HEK293 (cell line): ENCODE measurements around the gene PGP.

Experiments used
- CTCF ChIA-PET: fragments of 350-600 bp; formaldehyde crosslinking; extraction: SDS; loops from one replicate; lab custom pipeline; 2021; ENCODE audit warnings: antibody characterized with exemption; lab: Yijun Ruan, JAX
- POLR2A ChIA-PET: fragments of 300-600 bp; formaldehyde crosslinking; extraction: SDS; loops from one replicate; lab custom pipeline; 2020; ENCODE audit warnings: antibody characterized with exemption, inconsistent platforms; lab: Yijun Ruan, JAX
- H3K27ac ChIP-seq: fragments of 200-500 bp; sonication (Bioruptor generic); 2 replicates; pipeline ENCODE4 v1.5.1; 2014; ENCODE audit warnings: low read depth, low read length, control low read depth, inconsistent platforms; ENCODE audit errors: extremely low read depth
- H3K36me3 ChIP-seq, 2 experiments: fragments of 200-500 bp in 1 of 2; sonication (Bioruptor generic) in 1 of 2; 1 replicate in 1 of 2; 2 replicates in 1 of 2; pipeline ENCODE4 v1.5.1; 2014 to 2017; ENCODE audit warnings: inconsistent platforms in 2 of 2, low read length in 2 of 2; ENCODE audit not compliant: control insufficient read depth in 2 of 2, insufficient read depth in 1 of 2
- H3K4me1 ChIP-seq: fragments of 200-500 bp; sonication (Bioruptor generic); 2 replicates; pipeline ENCODE4 v1.5.1; 2014; ENCODE audit warnings: mild to moderate bottlenecking, low read length, inconsistent platforms; ENCODE audit not compliant: control insufficient read depth, insufficient read depth
- H3K4me3 ChIP-seq: 2 replicates; pipeline ENCODE4 v1.5.1; 2011; ENCODE audit warnings: low read depth, mild to moderate bottlenecking, control low read depth, low read length, moderate library complexity
- H3K9me3 ChIP-seq: fragments of 200-500 bp; sonication (Bioruptor generic); 2 replicates; pipeline ENCODE4 v1.5.1; 2014; ENCODE audit warnings: low read depth, low read length, inconsistent platforms; ENCODE audit not compliant: control insufficient read depth, insufficient read depth
- AEBP2 ChIP-seq: fragments of 450-650 bp; formaldehyde crosslinking; IDR thresholded peaks from 2 replicates; pipeline ENCODE4 v1.5.1; 2016; ENCODE audit warnings: missing biosample characterization, missing genetic modification characterization, borderline replicate concordance
- HIC1 ChIP-seq: fragments of 450-650 bp; formaldehyde crosslinking; IDR thresholded peaks from 2 replicates; pipeline ENCODE4 v1.5.1; 2016; ENCODE audit warnings: missing biosample characterization, missing genetic modification characterization
- PBX3 ChIP-seq: sonication (generic); formaldehyde crosslinking; IDR thresholded peaks from 2 replicates; pipeline ENCODE4 v1.8.1; 2022; ENCODE audit warnings: mild to moderate bottlenecking, moderate library complexity, missing genetic modification reagents
- SALL2 ChIP-seq: fragments of 450-650 bp; formaldehyde crosslinking; IDR thresholded peaks from 2 replicates; pipeline ENCODE4 v1.5.0; 2017; ENCODE audit warnings: missing biosample characterization, mild to moderate bottlenecking, missing genetic modification characterization, borderline replicate concordance
- SCRT1 ChIP-seq: fragments of 450-650 bp; formaldehyde crosslinking; IDR thresholded peaks from 2 replicates; pipeline ENCODE4 v1.5.1; 2016; ENCODE audit warnings: missing biosample characterization, missing genetic modification characterization, borderline replicate concordance
- TRIM28 ChIP-seq: IDR thresholded peaks from 2 replicates; pipeline ENCODE4 v1.6.1; 2011; ENCODE audit warnings: low read length, control low read depth, borderline replicate concordance
- ZBTB10 ChIP-seq: fragments of 450-650 bp; formaldehyde crosslinking; IDR thresholded peaks from 2 replicates; pipeline ENCODE4 v1.5.1; 2016; ENCODE audit warnings: missing biosample characterization, missing genetic modification characterization
- ZBTB17 ChIP-seq: fragments of 450-650 bp; formaldehyde crosslinking; IDR thresholded peaks from 2 replicates; pipeline ENCODE4 v1.5.1; 2016; ENCODE audit warnings: missing biosample characterization, missing genetic modification characterization
- ZNF121 ChIP-seq: fragments of 450-650 bp; formaldehyde crosslinking; IDR thresholded peaks from 2 replicates; pipeline ENCODE4 v1.5.1; 2016; ENCODE audit warnings: missing biosample characterization, missing genetic modification characterization
- ZNF174 ChIP-seq: fragments of 450-650 bp; formaldehyde crosslinking; IDR thresholded peaks from 2 replicates; pipeline ENCODE4 v1.5.0; 2017; ENCODE audit warnings: missing biosample characterization, mild to moderate bottlenecking, missing genetic modification characterization
- ZNF24 ChIP-seq: fragments of 450-650 bp; formaldehyde crosslinking; IDR thresholded peaks from 2 replicates; pipeline ENCODE4 v1.5.1; 2016; ENCODE audit warnings: missing biosample characterization, missing genetic modification characterization
- ZNF292 ChIP-seq: fragments of 450-650 bp; formaldehyde crosslinking; IDR thresholded peaks from 2 replicates; pipeline ENCODE4 v1.5.1; 2016; ENCODE audit warnings: low read depth, missing biosample characterization, missing genetic modification characterization, borderline replicate concordance
- ZNF48 ChIP-seq: fragments of 450-650 bp; formaldehyde crosslinking; IDR thresholded peaks from 2 replicates; pipeline ENCODE4 v1.5.1; 2016; ENCODE audit warnings: missing biosample characterization, missing genetic modification characterization
- ZNF621 ChIP-seq: fragments of 450-650 bp; formaldehyde crosslinking; IDR thresholded peaks from 2 replicates; pipeline ENCODE4 v1.5.1; 2017; ENCODE audit warnings: missing biosample characterization, missing genetic modification characterization
- TF ChIP-seq, protein P1 (sequence below): fragments of 450-650 bp; formaldehyde crosslinking; IDR thresholded peaks from 2 replicates; pipeline ENCODE4 v1.5.1; 2016; ENCODE audit warnings: missing biosample characterization, missing genetic modification characterization
- TF ChIP-seq, protein P2 (sequence below): fragments of 450-650 bp; formaldehyde crosslinking; IDR thresholded peaks from 2 replicates; pipeline ENCODE4 v1.5.1; 2016; ENCODE audit warnings: missing biosample characterization, missing genetic modification characterization
- TF ChIP-seq, protein P3 (sequence below): fragments of 450-650 bp; formaldehyde crosslinking; IDR thresholded peaks from 2 replicates; pipeline ENCODE4 v1.5.1; 2016; ENCODE audit warnings: missing biosample characterization, missing genetic modification characterization

The PGP gene

DNA sequence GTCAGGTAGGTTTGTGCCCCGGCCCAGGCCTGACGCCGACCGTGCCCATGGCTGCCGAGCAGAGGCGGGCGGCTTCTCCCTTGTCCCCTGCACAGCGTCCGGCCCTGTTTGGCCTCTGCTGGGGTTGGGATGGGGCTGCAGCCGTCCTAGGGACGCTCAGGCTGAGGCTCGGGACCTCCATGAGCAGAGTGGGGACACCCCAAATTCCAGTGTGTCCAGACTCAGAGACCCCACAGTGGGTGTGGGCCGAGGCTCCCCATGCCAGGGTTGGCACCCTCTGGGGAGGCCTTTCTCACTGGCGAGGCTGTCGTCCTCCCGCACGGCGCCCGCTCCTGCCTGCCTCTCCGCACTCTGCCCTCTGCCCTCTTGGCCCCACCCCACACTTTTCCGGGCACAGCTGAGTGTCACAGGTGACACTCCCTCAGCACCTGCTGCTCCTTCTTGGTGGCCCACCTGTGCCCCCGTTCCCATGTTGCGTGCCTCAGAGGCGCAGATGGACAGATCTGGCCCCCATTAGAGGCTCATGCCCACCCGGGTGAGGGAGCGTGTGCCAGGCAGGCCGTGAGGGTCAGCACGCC, 43.0 kb downstream of the PGP start:
- POLR2A ChIA-PET, result interaction anchor here (3.2 kb wide), 1 partner anchor 17 kb away, joined by 18 read pairs; the partner anchor contains the start of gene TRAF7
- H3K36me3 ChIP-seq, result peaks cover 0 to 64% of the 10 kb centered on the region in 2 experiments; a peak in 2 of 3 replicates

DNA sequence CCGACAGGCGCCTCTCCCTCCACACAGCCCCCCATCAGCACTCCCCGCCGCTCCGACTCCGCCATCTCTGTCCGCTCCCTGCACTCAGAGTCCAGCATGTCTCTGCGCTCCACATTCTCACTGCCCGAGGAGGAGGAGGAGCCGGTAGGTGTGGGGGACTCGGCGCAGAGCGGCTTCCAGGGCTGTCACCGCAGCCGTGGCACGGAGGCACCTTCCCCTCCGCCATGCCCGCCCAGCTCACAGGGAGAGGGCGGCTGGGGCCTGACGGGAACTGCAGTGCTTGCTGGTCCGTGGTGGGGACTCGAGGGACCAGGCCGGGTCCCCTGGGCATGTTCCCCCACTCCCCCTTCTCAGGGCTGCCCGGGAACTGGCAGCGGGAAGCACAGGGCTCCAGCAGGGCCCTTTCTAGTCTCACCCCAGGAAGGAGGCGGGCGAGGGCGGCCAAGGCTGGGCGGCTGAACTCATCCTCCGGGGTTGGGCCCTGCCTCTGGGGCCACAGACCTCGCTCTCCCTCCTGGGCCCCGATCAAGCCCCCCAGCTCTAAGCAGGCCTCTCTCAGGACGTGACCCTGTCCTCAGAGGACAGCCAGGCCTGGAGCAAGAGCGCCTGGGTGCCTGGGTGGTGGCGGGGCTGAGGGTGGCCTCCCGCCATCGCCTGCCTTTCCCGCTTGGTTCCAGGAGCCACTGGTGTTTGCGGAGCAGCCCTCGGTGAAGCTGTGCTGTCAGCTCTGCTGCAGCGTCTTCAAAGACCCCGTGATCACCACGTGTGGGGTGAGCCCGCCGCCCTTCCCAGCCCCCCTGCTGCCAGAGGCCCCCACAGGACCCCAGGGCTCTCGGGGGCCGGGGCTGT, 43.8 kb downstream of the PGP start:
- Histone ChIP-seq H3K27ac (no peak overlapping the region), H3K4me3 (no peak overlapping the region), H3K36me3 (peaks cover 0 to 65% of the 10 kb centered on the region in 2 experiments; a peak in 2 of 3 replicates), H3K4me1 (no peaks in the 10 kb centered on the region), H3K9me3 (no peaks in the 10 kb centered on the region)
- CTCF ChIA-PET, result interaction anchor here (1.0 kb wide), 1 partner anchor 12 kb away, joined by 3 read pairs; no protein-coding TSS in a partner anchor
- POLR2A ChIA-PET, result interaction anchor here (3.2 kb wide), 1 partner anchor 16 kb away, joined by 18 read pairs; the partner anchor contains the start of gene TRAF7
- TF ChIP-seq AEBP2 (tag by site-specific recombination) (no peak), ZNF24 (tag by site-specific recombination) (no peak), ZNF292 (tag by site-specific recombination) (no peak), ZNF48 (tag by site-specific recombination) (no peak), ZNF174 (no peak), TRIM28 (no peak), PBX3 (no peak), SALL2 (no peak), ZNF621 (tag by site-specific recombination) (no peak), ZNF121 (tag by site-specific recombination) (no peak), ZBTB10 (tag by site-specific recombination) (no peak)
- TF ChIP-seq, protein P1, sequence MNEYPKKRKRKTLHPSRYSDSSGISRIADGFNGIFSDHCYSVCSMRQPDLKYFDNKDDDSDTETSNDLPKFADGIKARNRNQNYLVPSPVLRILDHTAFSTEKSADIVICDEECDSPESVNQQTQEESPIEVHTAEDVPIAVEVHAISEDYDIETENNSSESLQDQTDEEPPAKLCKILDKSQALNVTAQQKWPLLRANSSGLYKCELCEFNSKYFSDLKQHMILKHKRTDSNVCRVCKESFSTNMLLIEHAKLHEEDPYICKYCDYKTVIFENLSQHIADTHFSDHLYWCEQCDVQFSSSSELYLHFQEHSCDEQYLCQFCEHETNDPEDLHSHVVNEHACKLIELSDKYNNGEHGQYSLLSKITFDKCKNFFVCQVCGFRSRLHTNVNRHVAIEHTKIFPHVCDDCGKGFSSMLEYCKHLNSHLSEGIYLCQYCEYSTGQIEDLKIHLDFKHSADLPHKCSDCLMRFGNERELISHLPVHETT (tag by site-specific recombination), result no peak
- TF ChIP-seq, protein P2, sequence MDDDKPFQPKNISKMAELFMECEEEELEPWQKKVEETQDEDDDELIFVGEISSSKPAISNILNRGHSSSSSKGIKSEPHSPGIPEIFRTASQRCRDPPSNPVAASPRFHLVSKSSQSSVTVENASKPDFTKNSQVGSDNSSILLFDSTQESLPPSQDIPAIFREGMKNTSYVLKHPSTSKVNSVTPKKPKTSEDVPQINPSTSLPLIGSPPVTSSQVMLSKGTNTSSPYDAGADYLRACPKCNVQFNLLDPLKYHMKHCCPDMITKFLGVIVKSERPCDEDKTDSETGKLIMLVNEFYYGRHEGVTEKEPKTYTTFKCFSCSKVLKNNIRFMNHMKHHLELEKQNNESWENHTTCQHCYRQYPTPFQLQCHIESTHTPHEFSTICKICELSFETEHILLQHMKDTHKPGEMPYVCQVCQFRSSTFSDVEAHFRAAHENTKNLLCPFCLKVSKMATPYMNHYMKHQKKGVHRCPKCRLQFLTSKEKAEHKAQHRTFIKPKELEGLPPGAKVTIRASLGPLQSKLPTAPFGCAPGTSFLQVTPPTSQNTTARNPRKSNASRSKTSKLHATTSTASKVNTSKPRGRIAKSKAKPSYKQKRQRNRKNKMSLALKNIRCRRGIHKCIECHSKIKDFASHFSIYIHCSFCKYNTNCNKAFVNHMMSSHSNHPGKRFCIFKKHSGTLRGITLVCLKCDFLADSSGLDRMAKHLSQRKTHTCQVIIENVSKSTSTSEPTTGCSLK (tag by site-specific recombination), result no peak
- TF ChIP-seq, protein P3, sequence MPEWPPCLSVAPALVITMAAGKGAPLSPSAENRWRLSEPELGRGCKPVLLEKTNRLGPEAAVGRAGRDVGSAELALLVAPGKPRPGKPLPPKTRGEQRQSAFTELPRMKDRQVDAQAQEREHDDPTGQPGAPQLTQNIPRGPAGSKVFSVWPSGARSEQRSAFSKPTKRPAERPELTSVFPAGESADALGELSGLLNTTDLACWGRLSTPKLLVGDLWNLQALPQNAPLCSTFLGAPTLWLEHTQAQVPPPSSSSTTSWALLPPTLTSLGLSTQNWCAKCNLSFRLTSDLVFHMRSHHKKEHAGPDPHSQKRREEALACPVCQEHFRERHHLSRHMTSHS (tag by site-specific recombination), result no peak

More for the DNA sequence above, 43.0 kb downstream of the PGP start:
- CTCF ChIA-PET, result no interaction called here
- H3K27ac ChIP-seq, result no peak overlapping the region
- no peak for TF ChIP-seq ZBTB17 (tag by site-specific recombination)
- peak; percentile 30; the same call in 1 of the 2 replicates for TF ChIP-seq HIC1 (tag by site-specific recombination)
- TF ChIP-seq SCRT1 (tag by site-specific recombination), result peak; percentile 40; the same call in 1 of the 2 replicates
- no peak overlapping the region for H3K4me3 ChIP-seq
- no peaks in the 10 kb centered on the region for H3K9me3 ChIP-seq
- H3K4me1 ChIP-seq, result no peaks in the 10 kb centered on the region
